Measurements from ENCODE around the gene KRTAP7-1. TPM values are rescaled to one million over a fixed set of nuclear protein-coding genes. Genes with fewer than 3 reads are reported as not detected.

The KRTAP7-1 gene
- total RNA-seq, result not detected
- long read RNA-seq, result 0 reads

GRCh38 chr21:30829659-30830058 lies at the start of gene KRTAP7-1:
Gene KRTAP7-1 (minus strand): TSS chr21:30829759. CDS start chr21:30829698, 61 bp downstream.
- DNase-seq (ENCODE audit: missing footprints), result no peak
- intact Hi-C loops (cut with DNase I), result loop anchor here (5.0 kb wide), 1 partner anchor 258 kb away; no protein-coding TSS in a partner anchor
- ATAC-seq, result no peak

GRCh38 chr21:30874526-30874925 lies 45.0 kb upstream of the KRTAP7-1 start:
- DNase-seq (ENCODE audit: missing footprints), result no peak
- intact Hi-C loops (cut with DNase I), result no loop called here
- ATAC-seq, result no peak

- ATAC-seq, result no peak
- intact Hi-C loops (cut with DNase I), result no loop called here
- DNase-seq (ENCODE audit: missing footprints), result no peak
Measured at GRCh38 chr21:30847627-30848500, 18.3 kb upstream of the KRTAP7-1 start.

GRCh38 chr21:30842990-30843389 lies 13.4 kb upstream of the KRTAP7-1 start:
- intact Hi-C loops (cut with DNase I), result no loop called here
- ATAC-seq, result no peak
- no peak for DNase-seq (ENCODE audit: missing footprints)

GRCh38 chr21:30839304-30839703 lies 9.7 kb upstream of the KRTAP7-1 start:
- intact Hi-C loops (cut with DNase I), result no loop called here
- ATAC-seq (no peak), DNase-seq (ENCODE audit: missing footprints) (no peak)

GRCh38 chr21:30838536-30838935 lies 9.0 kb upstream of the KRTAP7-1 start:
- intact Hi-C loops (cut with DNase I), result no loop called here
- DNase-seq (ENCODE audit: missing footprints) (no peak), ATAC-seq (no peak)

- ATAC-seq (no peak), DNase-seq (ENCODE audit: missing footprints) (no peak)
- intact Hi-C loops (cut with DNase I), result loop anchor here (5.0 kb wide), 1 partner anchor 256 kb away; no protein-coding TSS in a partner anchor
Measured at GRCh38 chr21:30831194-30831765, 1.7 kb upstream of the KRTAP7-1 start.

- no peak for ATAC-seq
- intact Hi-C loops (cut with DNase I), result no loop called here
Measured at GRCh38 chr21:30818837-30819610, 10.5 kb downstream of the KRTAP7-1 start.

GRCh38 chr21:30813174-30813573 lies 16.4 kb downstream of the KRTAP7-1 start, which contains the start of gene KRTAP8-1:
Gene KRTAP8-1 (minus strand): TSS chr21:30813274. CDS start chr21:30813220, 54 bp downstream.
- no peak for DNase-seq (ENCODE audit: missing footprints)
- intact Hi-C loops (cut with DNase I), result no loop called here

More at GRCh38 chr21:30818837-30819610, 10.5 kb downstream of the KRTAP7-1 start:
- no peak for DNase-seq (ENCODE audit: missing footprints)

GRCh38 chr21:30800605-30801004 lies 29.0 kb downstream of the KRTAP7-1 start:
- ATAC-seq, result no peak
- intact Hi-C loops (cut with DNase I), result no loop called here
- no peak for DNase-seq (ENCODE audit: missing footprints)

More at GRCh38 chr21:30813174-30813573, 16.4 kb downstream of the KRTAP7-1 start, which contains the start of gene KRTAP8-1:
- ATAC-seq, result no peak

- intact Hi-C loops (cut with DNase I), result no loop called here
- ATAC-seq (no peak), DNase-seq (ENCODE audit: missing footprints) (no peak)
Measured at GRCh38 chr21:30793581-30794314, 35.8 kb downstream of the KRTAP7-1 start.

GRCh38 chr21:30779249-30779648 lies 50.3 kb downstream of the KRTAP7-1 start:
- DNase-seq (ENCODE audit: missing footprints) (no peak), ATAC-seq (no peak)
- intact Hi-C loops (cut with DNase I), result no loop called here

Other genes with a start within 250 kb of the KRTAP7-1 start
- gene KRTAP22-2, start 239.4 kb downstream of the KRTAP7-1 start, total RNA-seq, result not detected
- gene KRTAP6-3, start 237.3 kb downstream of the KRTAP7-1 start, total RNA-seq, result not detected
- gene KRTAP6-2, start 230.9 kb downstream of the KRTAP7-1 start, total RNA-seq, result not detected
- not detected for gene KRTAP22-1, start 228.7 kb downstream of the KRTAP7-1 start, total RNA-seq
- not detected for gene KRTAP6-1, start 215.8 kb downstream of the KRTAP7-1 start, total RNA-seq
- gene KRTAP20-1, start 213.3 kb downstream of the KRTAP7-1 start, total RNA-seq, result not detected
- gene KRTAP20-4, start 209.1 kb downstream of the KRTAP7-1 start, total RNA-seq, result not detected
- gene KRTAP20-2, start 194.6 kb downstream of the KRTAP7-1 start, total RNA-seq, result not detected
- not detected for gene KRTAP20-3, start 186.9 kb downstream of the KRTAP7-1 start, total RNA-seq
- gene KRTAP21-3, start 111.0 kb downstream of the KRTAP7-1 start, total RNA-seq, result not detected
- gene KRTAP21-2, start 82.5 kb downstream of the KRTAP7-1 start, total RNA-seq, result not detected
- not detected for gene KRTAP21-1, start 74.3 kb downstream of the KRTAP7-1 start, total RNA-seq
- gene KRTAP8-1, start 16.5 kb downstream of the KRTAP7-1 start, total RNA-seq, result not detected
- gene KRTAP11-1, start 51.8 kb upstream of the KRTAP7-1 start, total RNA-seq, result not detected
- not detected for gene KRTAP19-8, start 208.7 kb upstream of the KRTAP7-1 start, total RNA-seq